Measurements from ENCODE around the gene NKD1.

Gene NKD1

DNA sequence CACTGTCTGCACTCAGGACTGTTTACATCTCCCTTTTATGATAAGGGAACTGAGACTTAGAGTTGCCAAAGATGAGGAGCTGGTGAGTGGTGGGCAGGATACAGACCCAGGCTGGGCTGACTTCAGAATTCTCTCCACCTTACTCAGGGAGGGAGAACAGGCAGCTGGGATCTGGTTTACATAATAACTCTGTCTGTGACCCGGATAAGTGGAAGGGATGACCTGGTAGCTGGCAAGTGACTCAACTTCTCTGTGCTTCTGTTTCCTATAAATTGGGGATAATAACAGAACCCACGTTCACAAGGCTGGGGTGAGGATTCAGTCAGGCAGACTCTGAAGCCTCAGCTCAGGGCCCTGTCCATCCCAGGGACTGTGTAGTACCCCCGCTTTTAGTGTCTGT, 130.3 kb downstream of the NKD1 start:
- DNase-seq = no peak

DNA sequence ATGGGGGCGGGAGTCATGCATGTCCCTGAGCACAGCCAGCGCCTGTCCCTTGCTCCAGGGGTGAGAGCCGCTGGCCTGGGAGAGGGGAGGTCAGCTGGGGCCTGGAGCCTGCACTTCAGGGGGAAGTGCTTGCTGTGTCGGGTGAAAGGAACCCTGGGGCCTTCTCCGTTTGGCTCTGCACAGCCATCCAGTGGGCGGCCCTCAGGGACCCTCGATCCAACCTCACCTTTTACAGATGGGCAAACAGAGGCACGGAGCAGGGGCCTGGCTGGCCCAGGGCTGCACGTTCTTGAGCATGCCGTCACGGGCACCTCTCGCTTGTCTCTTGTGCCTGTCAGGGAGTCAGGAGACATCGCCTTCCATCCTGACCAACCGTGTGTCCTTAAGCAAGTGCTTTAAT, 131.1 kb downstream of the NKD1 start:
- no peak for DNase-seq

DNA sequence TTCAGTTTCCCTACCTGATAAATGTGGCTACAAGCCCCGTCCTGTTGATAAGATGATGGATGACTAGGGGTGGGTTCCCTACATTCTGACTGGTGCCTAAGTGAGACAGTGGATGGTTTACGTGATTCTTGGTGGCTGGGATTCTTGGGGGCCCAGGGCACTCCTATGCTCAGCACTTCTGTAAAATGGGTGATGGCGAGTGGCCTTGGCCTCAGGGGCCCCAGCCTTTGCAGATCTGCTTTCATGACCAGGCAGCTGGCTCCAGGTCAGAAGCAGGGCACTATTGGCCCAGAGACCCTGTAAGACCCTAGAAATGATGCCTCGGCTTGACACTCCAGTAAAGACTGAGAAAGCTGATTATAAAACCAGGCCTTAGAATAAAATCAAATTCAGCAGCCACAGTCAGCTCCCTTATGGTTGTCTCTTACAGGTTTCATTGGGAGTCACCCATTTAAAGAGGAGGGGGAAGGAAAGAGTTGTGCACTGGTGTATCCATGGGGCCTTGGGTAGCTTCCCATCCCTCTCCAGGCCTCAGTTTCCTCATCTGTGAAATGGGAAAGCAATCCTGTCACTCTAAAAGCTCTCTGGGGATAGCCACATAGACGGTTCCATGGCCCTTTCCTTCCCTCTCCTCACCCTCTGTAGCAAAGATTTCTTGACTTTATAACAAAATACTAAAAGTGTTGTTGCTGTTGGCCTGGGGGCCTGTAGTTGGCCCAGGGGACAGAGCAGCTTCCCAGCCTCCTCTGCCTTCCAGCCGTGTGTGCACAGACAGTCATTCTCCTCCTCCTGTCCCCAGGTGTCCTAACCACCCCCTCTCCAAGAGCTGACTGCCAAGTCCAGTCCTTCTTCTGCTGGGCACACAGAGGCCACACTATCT, 131.7 kb downstream of the NKD1 start:
- no peak for DNase-seq

DNA sequence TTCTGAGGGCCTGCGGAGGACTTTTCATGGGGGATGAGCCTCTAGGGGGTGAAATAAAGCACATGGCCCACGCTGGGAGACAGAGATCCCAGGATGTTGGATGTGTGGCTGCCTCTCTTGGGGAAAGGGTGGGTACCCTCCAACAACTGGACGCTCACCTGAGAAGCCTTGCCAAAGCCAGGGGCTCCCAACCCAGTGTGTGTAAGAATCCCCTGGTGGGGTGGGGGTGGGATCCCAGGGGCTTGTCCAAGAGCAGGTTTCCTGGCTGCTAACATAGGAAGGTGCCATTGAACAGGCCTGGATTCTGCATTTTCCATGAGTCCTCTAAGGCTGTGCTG, 132.3 kb downstream of the NKD1 start:
- DNase-seq = no peak

DNA sequence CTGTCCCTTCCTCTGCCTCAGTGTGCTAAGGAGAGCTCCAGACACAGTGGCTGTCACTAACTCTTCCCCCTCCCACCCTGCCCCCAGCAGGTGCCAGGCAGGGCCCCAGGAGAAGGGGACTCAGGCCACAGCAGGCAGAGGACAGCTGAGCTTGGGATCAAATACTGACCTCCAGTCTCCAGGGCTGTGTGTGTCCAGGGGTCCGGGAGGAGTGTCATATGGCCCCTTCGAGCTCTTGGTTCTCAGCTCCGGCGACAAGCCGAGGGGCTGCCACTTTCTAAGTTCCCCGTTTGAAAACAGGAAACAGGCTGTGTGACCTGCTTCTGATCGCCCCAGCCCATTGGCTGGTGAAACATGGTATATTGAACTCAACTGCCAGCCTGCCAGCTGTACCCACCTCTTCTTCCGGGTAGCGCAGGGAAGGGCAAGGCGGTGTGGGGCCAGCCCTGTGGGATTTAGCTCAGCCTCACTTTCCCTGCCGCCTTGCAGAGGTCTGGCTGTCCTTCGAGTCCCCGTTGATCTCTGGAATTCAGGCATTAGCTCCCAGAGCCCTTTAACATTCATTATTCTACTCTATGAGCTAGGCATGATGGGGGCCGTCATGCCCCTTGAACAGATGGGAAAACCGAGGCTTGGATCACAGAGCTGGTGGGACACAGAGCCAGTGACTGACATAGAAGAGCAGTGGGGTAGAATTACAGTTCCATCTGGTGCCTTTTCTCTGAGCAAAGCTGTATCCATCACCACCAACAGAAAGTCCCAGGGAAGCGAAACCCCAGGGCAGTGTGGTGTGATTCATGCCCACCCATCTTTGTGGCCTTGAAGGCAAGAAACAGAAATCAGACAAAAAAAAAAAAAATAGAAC, 133.1 kb downstream of the NKD1 start, which contains the start of gene SNX20:
Gene SNX20, minus strand, starts transcription at position 292 of the 865 bp plus-strand sequence. CDS start 3,786 bp downstream, outside the sequence.
- peak; percentile 82 for DNase-seq

DNA sequence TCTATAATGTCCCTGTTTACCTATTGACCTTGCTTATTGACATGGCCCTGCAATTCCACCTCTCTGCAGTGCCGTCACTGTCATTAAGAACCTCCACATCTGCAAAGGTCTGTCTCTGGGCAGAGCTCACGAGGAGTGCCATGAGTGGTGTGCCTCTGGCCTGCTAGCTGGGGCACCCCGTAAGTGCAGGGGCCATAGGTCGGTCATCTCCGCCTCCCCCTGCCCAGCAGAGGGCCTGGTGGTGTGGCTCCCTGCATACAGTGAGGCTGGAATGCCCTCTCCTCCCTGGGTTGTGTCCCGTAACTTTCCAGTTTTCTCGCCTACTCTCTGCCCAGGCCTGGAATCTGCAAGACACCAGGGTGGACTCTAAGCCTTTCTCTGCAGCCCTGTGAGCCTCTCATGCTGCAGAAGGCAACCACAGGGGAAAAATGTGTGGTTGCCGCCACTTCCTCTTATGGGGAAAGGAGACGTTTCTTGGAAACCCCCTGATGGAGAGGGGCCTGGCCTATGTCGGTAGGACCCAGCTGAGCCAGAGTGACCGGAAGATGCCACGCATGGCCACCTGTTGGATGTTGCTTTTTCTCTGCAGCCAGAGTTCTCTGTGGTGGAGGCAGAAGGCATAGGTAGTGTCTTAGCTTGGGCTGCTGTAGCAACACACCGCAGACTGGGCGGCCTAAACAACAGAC, 135.6 kb downstream of the NKD1 start:
- DNase-seq = peak; percentile 70 to 78

DNA sequence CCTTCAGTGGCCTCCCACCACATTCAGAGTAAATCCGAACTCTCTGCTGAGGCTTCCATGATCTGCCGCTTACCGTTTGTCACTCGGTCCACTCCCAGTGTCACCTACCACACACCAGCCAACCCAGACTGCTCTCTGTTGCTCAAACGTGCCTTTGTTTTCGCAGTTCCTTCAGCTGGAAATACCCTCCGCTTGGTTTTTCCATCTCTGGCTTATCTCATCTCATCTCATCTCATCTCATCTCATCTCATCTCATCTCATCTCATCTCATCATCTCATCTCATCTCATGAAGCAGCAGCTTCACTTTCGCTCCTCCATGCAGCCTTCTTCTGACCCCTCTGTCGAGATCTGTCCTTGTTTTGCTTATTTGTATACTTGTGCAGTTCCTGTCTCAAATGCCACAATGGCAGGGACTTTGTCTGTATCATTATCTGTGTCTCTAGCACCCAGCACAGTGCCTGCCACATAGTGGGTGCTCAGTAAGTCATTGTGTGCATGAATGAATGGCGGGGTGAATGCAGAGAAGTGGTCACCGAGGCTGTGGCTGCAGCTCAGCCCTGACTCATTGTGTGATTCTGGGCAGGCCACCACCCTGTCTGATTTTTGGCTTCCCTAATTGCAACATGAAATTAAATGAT, 136.7 kb downstream of the NKD1 start:
- peak; percentile 56 to 64 for DNase-seq

DNA sequence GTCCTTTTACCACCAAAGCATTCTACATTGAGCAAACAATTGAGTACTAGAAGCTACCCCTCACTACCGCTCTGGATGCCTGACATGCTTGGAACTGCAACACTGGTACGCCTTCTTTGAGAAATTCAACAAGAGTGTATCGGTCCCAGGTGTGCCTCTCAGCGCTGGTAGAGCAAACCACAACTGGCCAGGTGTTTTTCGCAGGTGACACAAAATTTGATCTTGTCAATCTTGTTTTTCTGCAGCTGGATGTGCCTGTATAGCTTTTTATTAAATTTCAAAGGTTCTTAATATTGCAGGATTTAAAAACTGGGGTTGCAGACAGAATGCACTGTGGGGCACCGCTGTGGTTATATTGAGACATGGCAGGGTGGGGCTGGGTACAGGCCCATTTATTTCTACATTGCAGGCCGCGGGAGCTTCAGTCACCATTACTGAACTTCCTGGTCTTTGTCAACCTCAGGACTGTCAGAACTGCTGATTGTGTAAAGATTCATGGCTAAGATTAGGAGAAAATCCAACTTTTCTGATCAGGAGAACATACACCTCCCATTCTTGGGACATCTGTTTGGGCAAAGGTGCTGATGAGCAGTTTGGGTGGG, 137.4 kb downstream of the NKD1 start:
- DNase-seq = peak in 1 of 2 donors; percentile 27

DNA sequence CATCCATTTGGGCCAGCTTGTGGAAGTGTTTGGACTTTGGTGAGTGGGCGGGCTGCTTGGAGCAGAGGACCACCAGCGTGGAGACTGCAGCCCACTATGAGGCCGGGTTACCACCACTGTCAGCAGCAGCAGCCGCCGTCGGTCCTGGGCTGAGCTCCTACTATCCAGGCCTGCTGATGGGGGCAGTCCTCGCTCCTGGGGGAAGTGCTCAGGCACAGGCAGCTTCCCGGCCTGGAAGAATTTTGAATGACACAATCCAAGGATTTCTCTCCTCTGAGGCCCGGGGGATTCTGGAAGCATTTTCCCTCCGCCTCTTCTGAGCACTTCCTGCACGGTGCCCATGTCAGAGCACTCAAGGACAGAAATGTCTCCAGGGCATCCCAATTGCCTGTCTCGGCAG, 139.9 kb downstream of the NKD1 start:
- DNase-seq = no peak

DNA sequence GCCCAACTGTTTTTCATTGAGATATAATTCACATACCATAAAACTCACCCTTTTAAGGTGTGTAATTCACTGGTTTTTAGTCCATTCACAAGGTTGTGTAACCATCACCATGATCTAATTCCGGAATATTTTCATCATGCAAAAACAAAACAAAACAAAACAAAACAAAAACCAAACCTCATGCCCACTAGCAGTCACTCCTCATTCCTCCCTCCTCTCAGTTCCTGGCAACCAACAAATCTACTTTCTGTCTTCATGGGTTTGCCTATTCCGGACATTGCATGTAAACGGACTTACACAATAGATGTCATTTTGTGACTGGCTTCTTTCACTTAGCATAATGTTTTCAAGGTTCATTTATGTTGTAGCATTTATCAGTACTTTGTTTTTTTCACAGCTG, 140.7 kb downstream of the NKD1 start:
- DNase-seq = no peak

DNA sequence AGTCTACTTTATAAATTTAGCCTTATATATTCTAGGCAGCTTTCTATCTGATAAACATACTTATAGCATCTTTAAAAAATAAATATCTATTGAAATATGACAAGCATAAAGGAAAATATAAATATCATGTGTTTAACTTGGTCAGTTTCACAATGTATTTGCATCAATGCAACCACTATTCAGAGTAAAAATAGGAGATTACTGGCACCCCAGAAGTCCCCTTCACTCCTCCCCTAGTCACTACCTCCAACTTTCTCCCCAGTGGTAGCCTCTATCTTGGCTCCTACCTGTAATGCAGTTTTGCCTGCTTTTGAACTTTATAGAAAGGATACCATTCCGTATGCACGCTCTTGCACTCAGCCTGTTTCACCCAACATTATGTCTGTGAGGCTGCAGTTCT, 142.0 kb downstream of the NKD1 start:
- DNase-seq = no peak

DNA sequence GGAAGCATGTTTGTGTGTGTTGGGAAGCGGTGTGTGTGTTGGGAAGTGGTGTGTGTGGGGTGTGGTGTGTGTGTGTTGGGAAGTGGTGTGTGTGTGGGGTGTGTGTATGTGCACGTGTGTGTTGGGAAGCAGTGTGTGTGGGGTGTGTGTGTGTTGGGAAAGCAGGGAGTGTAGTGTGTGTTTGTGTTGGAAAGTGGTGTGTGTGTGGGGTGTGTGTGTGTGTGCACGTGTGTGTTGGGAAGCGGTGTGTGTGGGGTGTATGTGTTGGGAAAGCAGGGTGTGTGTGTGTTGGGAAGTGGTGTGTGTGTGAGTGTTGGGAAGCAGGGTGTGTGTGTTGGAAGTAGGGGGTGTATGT, 144.4 kb downstream of the NKD1 start:
- DNase-seq = no peak

DNA sequence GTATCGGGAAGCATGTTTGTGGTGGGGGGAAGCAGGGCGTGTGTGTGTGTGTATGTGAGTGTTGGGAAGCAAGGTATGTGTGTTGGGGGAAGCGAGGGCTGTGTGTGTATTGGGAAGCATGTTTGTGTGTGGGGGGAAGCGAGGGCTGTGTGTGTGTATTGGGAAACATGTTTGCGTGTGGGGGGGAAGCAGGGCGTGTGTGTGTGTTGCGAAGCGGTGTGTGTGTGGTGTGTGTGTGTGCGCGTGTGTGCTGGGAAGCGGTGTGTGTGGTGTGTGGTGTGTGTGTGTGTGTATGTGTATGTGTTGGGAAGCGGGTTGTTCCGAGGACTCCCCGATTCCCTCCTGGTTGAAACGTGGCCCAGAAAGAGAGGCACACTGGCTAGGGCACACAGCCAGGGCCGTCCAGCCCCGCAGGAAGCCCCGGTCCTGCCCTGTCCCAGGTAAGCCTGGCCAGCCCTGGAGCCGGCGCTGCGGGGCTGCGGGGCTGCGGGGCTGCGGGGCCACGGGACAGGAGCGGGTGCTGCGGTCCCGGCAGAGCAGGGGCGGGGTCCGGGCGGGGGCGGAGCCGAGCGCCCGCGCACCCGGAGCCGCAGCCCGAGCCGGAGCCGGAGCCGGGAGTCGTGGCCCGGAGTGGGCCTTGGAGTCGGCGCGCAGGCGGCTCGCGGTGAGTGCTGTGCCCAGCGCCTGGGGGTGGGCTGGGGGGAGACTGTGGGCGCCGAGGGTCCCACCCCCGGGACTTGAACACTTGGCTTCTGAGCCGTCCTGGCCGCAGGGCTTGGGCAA, 145.0 kb downstream of the NKD1 start, which contains the start of gene NOD2:
Gene NOD2, plus strand, starts transcription at position 608 of the 783 bp plus-strand sequence. CDS start 5,890 bp downstream, outside the sequence.
- peak; percentile 28 to 31 for DNase-seq

DNA sequence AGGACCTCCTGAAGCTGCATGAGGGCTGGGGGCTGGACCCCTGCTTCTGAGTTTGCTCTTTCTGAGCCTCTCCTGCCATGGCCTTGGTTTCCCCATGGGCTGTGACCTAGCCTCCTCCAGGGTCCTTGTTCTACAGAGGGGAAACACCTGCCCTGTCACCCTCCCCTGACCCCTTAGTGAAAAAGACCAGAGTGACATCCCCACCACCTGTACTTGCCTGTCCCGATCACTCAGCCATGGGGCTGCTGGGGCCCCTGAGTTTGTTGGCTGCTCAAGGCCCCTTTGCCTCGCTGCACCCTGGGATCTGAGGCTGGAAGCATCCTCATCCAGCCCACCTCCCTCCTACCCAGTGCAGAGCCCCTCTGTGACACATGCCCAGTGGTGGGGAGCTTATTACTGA, 146.0 kb downstream of the NKD1 start:
- DNase-seq = no peak

DNA sequence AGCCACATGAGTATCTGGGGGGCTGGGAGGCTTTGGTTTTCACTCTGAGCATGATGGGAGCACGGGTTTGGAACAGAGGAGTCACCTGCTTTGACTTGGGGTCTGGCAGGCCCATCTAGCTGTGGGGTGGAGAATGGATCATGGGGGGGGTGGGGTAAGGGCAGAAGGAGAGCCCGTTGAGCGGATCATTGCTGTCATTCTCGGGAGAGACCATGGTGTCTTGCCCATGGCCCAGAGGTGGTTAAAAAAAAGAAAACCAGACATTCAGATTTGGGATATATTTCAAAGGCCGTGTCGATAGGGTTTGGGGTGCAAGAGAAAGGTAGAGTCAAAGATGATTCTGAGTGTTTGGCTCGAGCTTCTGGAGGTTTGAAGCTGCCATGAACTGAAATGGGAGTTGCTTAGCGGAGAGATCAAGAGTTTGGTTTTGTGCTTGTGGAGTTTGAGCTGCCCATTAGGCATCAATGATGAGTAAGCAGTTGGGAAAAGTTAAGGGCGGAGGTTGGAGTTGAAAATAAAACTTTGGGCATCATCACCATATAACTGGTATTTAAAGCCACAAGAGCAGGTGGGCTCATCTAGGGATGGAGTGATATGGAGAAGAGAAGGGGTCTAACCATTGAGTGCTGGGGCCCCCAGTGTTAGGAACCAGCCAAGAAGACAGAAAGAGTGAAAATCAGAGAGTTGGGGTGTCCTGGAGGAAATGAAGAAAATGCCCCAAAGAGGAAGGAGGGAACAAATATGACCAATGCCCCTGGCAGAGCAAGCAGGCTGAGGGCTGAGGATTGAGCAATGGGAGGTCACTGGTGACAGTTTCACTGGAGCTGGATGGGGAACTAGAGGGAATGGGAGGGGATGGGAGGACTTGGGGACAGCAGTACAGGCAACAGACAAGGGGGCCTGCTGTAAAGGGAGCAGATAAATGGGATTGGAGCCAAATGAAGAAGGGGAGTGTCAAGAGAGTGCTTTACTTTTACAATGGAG, 147.1 kb downstream of the NKD1 start:
- peak in 1 of 2 donors; percentile 68 for DNase-seq

DNA sequence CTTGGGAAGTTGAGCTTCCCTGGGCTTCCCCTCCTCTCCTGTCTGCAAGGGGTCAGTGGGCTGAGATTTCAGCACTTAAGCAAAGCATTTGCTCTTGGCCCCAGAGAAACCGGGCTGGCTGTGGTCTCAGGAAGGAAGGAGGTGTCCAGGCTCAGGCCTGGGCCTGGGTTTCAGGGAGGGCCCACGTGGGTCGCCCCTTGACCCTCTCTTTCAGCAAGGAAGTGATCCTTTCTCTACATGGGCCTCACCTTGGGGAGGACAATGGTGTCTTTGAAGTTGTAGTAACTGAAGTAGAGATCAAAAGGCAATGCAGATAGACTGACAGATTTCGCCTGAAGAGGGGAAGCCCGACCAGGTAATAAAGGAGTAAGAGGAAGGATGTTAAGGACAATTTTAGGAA, 147.9 kb downstream of the NKD1 start:
- DNase-seq = peak in 1 of 2 donors; percentile 24

DNA sequence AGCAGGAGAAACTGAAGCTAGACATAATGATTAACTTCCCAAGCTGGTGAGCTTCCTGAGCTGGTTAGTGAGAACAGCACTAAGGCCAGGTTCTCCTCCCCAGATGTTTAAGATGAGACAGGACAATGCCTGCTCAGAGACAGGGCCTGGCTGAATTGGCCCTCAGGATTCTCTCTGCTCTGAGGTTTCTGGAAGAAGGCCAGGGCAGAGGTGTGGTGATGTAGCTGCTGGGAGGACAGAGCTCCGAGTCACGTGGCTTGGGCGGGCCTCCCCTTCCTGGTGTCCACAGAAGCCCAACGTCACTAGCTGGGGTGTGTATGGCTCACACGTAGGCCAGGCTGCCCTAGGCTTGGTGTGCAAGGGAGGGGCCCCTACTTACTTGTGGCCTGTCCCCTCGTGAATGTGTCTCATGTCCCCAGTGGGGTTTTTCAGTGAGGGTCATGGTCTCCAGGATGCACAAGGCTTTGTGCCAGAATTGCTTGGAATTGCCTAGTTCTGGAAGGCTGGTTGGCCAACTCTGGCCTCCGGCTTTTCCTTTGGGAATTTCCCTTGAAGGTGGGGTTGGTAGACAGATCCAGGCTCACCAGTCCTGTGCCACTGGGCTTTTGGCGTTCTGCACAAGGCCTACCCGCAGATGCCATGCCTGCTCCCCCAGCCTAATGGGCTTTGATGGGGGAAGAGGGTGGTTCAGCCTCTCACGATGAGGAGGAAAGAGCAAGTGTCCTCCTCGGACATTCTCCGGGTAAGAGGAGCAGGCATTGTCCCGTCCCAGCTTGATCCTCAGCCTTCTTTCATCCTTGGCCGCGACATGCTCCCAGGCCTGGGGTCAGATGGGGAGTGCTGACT, 148.6 kb downstream of the NKD1 start:
- DNase-seq = peak; percentile 83 to 90

DNA sequence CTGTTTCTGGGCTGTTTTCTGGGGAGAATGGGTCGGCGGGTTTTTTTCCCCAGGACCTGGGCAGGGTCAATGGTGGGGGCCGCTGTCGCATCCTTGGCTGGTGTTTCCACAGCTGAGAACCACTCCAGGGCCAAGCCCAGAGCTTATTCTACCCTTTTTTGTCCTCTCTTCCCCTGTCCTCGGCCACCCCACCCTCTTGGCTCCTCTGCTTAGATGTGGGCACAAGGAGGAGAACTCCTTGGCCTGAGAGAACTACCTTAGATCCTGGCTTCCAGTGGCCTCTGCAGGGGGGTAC, 149.2 kb downstream of the NKD1 start:
- no peak for DNase-seq

Measured in CD4-positive, alpha-beta T cell treated with Interleukin-1 beta for 1 hour (primary cell).